Kidney epithelial cell (primary cell): ENCODE results near the gene THBS4. TPM values are rescaled to one million over a fixed set of nuclear protein-coding genes. Genes with fewer than 3 reads are reported as not detected.

ENCODE experiments used
- DNase-seq: peaks from one replicate; pipeline ENCODE4 v3.0.0-alpha.2; 2010; ENCODE audit warnings: low read depth
- H3K27me3 ChIP-seq: 2 replicates; pipeline ENCODE4 v1.6.0; 2011; ENCODE audit warnings: low read length; ENCODE audit not compliant: control insufficient read depth, insufficient read depth
- H3K36me3 ChIP-seq: 2 replicates; pipeline ENCODE4 v1.5.1; 2011; ENCODE audit warnings: low read length; ENCODE audit not compliant: control insufficient read depth, insufficient read depth
- H3K4me3 ChIP-seq: 2 replicates; pipeline ENCODE4 v1.5.1; 2011; ENCODE audit warnings: low read depth, mild to moderate bottlenecking, control low read depth, low read length
- CTCF ChIP-seq: IDR thresholded peaks from 2 replicates; pipeline ENCODE4 v1.5.1; 2011; ENCODE audit warnings: mild to moderate bottlenecking, moderate library complexity, low read length, control low read depth, inconsistent platforms; ENCODE audit not compliant: insufficient read depth, poor library complexity, severe bottlenecking
- total RNA-seq: library from RNA; depleted of rRNA; stranded (reverse); fragments of >200 nt; gene quantifications from 2 replicates; pipeline ENCODE4 v1.2.3, GENCODE V29; 2015

Gene THBS4
- total RNA-seq: 2.6 and 2.9 TPM in 2 replicates

GRCh38 chr5:80034962-80035821 is at the start of gene THBS4:
Gene THBS4, plus strand, starts transcription at chr5:80035348. Its CDS starts 190 bp downstream, at chr5:80035538.
- Histone ChIP-seq H3K4me3 (peak within 1 kb of the TSS; percentile 7), H3K36me3 (no peaks in the 10 kb centered on the region), H3K27me3 (peaks cover 26% of the 10 kb centered on the region)
- no peak for TF ChIP-seq CTCF
- no peak for DNase-seq

- no peaks in the 10 kb centered on the region for H3K36me3 ChIP-seq
- H3K4me3 ChIP-seq: no peak overlapping the region
- no peak for TF ChIP-seq CTCF
- H3K27me3 ChIP-seq: no peaks in the 10 kb centered on the region
- no peak for DNase-seq
Observed at GRCh38 chr5:79986260-79986659, 48.9 kb upstream of the THBS4 start.

GRCh38 chr5:79990205-79990597 is 44.9 kb upstream of the THBS4 start:
- no peak for TF ChIP-seq CTCF
- Histone ChIP-seq H3K27me3 (no peaks in the 10 kb centered on the region), H3K36me3 (no peaks in the 10 kb centered on the region), H3K4me3 (peak overlapping the region; percentile 99)
- no peak for DNase-seq

- peak; percentile 55 for DNase-seq
- no peak for TF ChIP-seq CTCF
- Histone ChIP-seq H3K36me3 (no peaks in the 10 kb centered on the region), H3K4me3 (peak within 1 kb of the TSS; percentile 99), H3K27me3 (no peaks in the 10 kb centered on the region)
Observed at GRCh38 chr5:79990598-79991507, 44.3 kb upstream of the THBS4 start, which contains the start of gene MTX3. Gene MTX3, minus strand, starts transcription at chr5:79991262. Its CDS starts 24 bp downstream, at chr5:79991238.

- Histone ChIP-seq H3K4me3 (no peak overlapping the region), H3K36me3 (no peaks in the 10 kb centered on the region), H3K27me3 (no peaks in the 10 kb centered on the region)
- no peak for DNase-seq
- TF ChIP-seq CTCF: no peak
Observed at GRCh38 chr5:79992891-79993657, 42.1 kb upstream of the THBS4 start.
